ENCODE measurements around the gene GOPC.

DNA sequence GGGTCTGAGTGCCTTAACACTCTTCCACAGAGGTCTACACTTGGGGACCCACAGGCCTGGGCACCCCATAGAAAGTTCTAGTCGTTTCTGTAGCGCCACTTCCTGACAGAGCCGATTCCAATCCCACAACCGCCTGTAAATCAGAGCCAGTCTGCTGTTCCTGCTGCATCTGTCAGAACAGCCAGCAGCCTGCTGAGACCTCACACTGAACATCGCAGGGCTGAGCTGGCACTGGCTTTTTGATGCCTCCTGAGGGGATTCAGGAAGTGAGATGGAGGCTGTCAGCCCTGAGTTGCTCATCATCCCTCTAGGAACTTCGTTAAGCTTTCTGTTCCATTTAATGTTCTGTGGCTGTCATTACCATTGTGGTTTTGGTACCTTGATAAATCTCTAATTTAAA lies 71.0 kb downstream of the GOPC start:
- TF ChIP-seq, protein P1, sequence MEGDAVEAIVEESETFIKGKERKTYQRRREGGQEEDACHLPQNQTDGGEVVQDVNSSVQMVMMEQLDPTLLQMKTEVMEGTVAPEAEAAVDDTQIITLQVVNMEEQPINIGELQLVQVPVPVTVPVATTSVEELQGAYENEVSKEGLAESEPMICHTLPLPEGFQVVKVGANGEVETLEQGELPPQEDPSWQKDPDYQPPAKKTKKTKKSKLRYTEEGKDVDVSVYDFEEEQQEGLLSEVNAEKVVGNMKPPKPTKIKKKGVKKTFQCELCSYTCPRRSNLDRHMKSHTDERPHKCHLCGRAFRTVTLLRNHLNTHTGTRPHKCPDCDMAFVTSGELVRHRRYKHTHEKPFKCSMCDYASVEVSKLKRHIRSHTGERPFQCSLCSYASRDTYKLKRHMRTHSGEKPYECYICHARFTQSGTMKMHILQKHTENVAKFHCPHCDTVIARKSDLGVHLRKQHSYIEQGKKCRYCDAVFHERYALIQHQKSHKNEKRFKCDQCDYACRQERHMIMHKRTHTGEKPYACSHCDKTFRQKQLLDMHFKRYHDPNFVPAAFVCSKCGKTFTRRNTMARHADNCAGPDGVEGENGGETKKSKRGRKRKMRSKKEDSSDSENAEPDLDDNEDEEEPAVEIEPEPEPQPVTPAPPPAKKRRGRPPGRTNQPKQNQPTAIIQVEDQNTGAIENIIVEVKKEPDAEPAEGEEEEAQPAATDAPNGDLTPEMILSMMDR (IDR thresholded peaks at IDR 0.05): no peak
- no peak for TF ChIP-seq POLR2A (IDR thresholded peaks at IDR 0.05)
